SU-DHL-6 (cell line): ENCODE data around the gene SERPINB10.

Source experiments
- EZH2phosphoT487 ChIP-seq: fragments of 200-600 bp; sonication (generic), shearing (Covaris generic); conservative IDR thresholded peaks from 2 replicates; pipeline ENCODE4 v1.6.1; 2018; ENCODE audit warnings: mild to moderate bottlenecking, antibody characterized with exemption, low read length, moderate library complexity, mixed read lengths
- TF ChIP-seq, protein P1 (sequence below): fragments of 200-600 bp; sonication (generic); IDR thresholded peaks from one replicate; pipeline ENCODE4 v1.5.1; 2017; ENCODE audit warnings: antibody characterized with exemption, mild to moderate bottlenecking, low read length, moderate library complexity; ENCODE audit not compliant: insufficient read depth, poor library complexity, severe bottlenecking

DNA sequence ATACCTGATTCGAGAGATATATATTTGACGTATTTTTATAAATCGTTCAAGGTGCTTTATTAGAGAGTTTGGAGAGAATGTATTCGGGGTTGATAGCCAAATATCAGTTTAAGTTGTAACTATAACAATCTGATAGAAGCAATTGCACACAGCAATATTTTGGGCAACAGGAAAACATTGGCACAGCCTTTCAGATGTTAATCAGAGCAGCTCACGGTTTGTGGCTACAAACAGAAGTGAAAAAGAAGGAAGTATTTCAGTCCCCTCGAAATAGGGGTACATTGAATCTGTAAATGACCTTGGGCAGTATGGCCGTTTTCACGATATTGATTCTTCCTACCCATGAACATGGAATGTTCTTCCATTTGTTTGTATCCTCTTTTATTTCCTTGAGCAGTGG, 20.6 kb downstream of the SERPINB10 start:
- TF ChIP-seq, protein P1, sequence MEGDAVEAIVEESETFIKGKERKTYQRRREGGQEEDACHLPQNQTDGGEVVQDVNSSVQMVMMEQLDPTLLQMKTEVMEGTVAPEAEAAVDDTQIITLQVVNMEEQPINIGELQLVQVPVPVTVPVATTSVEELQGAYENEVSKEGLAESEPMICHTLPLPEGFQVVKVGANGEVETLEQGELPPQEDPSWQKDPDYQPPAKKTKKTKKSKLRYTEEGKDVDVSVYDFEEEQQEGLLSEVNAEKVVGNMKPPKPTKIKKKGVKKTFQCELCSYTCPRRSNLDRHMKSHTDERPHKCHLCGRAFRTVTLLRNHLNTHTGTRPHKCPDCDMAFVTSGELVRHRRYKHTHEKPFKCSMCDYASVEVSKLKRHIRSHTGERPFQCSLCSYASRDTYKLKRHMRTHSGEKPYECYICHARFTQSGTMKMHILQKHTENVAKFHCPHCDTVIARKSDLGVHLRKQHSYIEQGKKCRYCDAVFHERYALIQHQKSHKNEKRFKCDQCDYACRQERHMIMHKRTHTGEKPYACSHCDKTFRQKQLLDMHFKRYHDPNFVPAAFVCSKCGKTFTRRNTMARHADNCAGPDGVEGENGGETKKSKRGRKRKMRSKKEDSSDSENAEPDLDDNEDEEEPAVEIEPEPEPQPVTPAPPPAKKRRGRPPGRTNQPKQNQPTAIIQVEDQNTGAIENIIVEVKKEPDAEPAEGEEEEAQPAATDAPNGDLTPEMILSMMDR = no peak
- TF ChIP-seq EZH2phosphoT487 = no peak
